Upper lobe of left lung (tissue), 6 donors: ENCODE data around the gene NADK2. TPM values are rescaled to one million over a fixed set of nuclear protein-coding genes. Genes with fewer than 3 reads are reported as not detected.

Experiments used
- ATAC-seq, 2 donors: fragments of 200-7000 bp; cut with Tn5 transposase; one replicate each; pipeline ENCODE4 v1.9.1; 2022; ENCODE audit warnings: mild to moderate bottlenecking in 2 of 2, moderate library complexity in 2 of 2; ENCODE audit not compliant: low FRiP score in 2 of 2
- DNase-seq, 2 donors: peaks; one replicate each; pipeline ENCODE4 v3.0.0-alpha.2; 2019 to 2020
- H3K27ac ChIP-seq, 4 donors: fragments of 200-600 bp; sonication (generic); one replicate each; pipeline ENCODE4 v1.5.1; 2016 to 2019
- H3K27me3 ChIP-seq, 4 donors: fragments of 200-600 bp; sonication (generic); one replicate each; pipeline ENCODE4 v1.5.1; 2017 to 2019
- H3K36me3 ChIP-seq, 4 donors: fragments of 200-600 bp; sonication (generic); one replicate each; pipeline ENCODE4 v1.5.1; 2016 to 2019
- H3K4me1 ChIP-seq, 4 donors: fragments of 200-600 bp; sonication (generic); one replicate each; pipeline ENCODE4 v1.5.1; 2018 to 2019
- H3K4me3 ChIP-seq, 4 donors: fragments of 200-600 bp; sonication (generic); one replicate each; pipeline ENCODE4 v1.5.1; 2017 to 2019; ENCODE audit warnings: mild to moderate bottlenecking in 2 of 4, moderate library complexity in 1 of 4
- H3K9me3 ChIP-seq, 4 donors: fragments of 200-600 bp; sonication (generic); one replicate each; pipeline ENCODE4 v1.5.1; 2018 to 2019
- EP300 ChIP-seq, 4 donors: sonication (generic); formaldehyde crosslinking; IDR thresholded peaks; one replicate each; pipeline ENCODE4 v1.5.1; 2017; ENCODE audit warnings: antibody characterized with exemption in 4 of 4, control low read depth in 2 of 4
- POLR2A ChIP-seq, 4 donors: fragments of 450-650 bp; IDR thresholded peaks; one replicate each; pipeline ENCODE4 v1.5.1; 2016 to 2017; ENCODE audit warnings: antibody characterized with exemption in 4 of 4, mild to moderate bottlenecking in 2 of 4
- POLR2AphosphoS5 ChIP-seq, 2 donors: sonication (generic); formaldehyde crosslinking; IDR thresholded peaks; one replicate each; pipeline ENCODE4 v1.5.1; 2017; ENCODE audit warnings: antibody characterized with exemption in 2 of 2
- WGBS, 2 donors: methylation state at CpG; one replicate each; pipeline ENCODE4 v1.1.5; 2017 to 2018; 5-methylcytosine and 5-hydroxymethylcytosine counted together
- total RNA-seq, 6 donors: library from RNA; depleted of rRNA in 4 of 6; stranded (reverse); fragments of >200 nt in 4 of 6; gene quantifications; one replicate each; pipeline versions ENCODE4 v1.1.0 to v1.2.1, GENCODE V29; 2016 to 2021
- TF ChIP-seq, protein P1 (sequence below), 6 experiments: fragments of 450-650 bp in 4 of 6; fragments of 200-600 bp in 2 of 6; sonication (generic) in 2 of 6; IDR thresholded peaks; one replicate each; pipeline ENCODE4 v1.5.1; 2016 to 2019; ENCODE audit warnings: antibody characterized with exemption in 6 of 6
- donor health status: DM: no; HTN: no; CAD: no; lungs with moderate emphysema.
- donor health status: DM: no; HTN: yes; CAD: no; lungs with severe emphysema.

The NADK2 gene
- total RNA-seq, 6 donors from 2014 or later: 12.6 to 39.6 (median 19.9) TPM

DNA sequence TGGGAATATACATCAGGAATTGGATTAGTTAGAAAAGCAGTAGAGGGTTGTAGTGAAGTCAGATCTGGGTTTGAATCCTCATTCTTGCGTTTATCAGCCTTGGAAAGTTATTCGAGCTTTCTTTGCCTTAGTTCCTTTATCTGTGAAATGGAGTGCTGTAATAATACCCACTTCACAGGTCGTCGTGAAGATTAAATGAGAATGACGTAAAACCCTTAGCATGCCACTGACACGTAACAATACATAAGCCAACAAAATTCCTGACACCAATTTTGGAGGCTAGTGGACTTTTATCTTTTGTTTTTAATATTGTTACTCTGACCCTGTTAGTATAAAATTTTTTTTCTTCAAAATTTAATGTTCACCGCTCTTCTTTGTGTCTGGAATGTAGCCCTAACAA is 86.4 kb downstream of the NADK2 start:
- WGBS, 2 donors: 75 to 76% methylated on average over 7 of the region's 7 CpGs
- ATAC-seq (no peak), DNase-seq (no peak)
- Histone ChIP-seq H3K27ac (no peak overlapping the region), H3K36me3 (peaks cover 0 to 46% (median 7%) of the 10 kb centered on the region in 4 donors), H3K4me3 (no peak overlapping the region), H3K27me3 (no peaks in the 10 kb centered on the region), H3K9me3 (no peaks in the 10 kb centered on the region), H3K4me1 (peaks cover 21 to 44% (median 23%) of the 10 kb centered on the region in 4 donors)
- no peak for TF ChIP-seq EP300 (IDR thresholded peaks at IDR 0.05)
- no peak for TF ChIP-seq POLR2A (IDR thresholded peaks at IDR 0.05)
- TF ChIP-seq, protein P1, sequence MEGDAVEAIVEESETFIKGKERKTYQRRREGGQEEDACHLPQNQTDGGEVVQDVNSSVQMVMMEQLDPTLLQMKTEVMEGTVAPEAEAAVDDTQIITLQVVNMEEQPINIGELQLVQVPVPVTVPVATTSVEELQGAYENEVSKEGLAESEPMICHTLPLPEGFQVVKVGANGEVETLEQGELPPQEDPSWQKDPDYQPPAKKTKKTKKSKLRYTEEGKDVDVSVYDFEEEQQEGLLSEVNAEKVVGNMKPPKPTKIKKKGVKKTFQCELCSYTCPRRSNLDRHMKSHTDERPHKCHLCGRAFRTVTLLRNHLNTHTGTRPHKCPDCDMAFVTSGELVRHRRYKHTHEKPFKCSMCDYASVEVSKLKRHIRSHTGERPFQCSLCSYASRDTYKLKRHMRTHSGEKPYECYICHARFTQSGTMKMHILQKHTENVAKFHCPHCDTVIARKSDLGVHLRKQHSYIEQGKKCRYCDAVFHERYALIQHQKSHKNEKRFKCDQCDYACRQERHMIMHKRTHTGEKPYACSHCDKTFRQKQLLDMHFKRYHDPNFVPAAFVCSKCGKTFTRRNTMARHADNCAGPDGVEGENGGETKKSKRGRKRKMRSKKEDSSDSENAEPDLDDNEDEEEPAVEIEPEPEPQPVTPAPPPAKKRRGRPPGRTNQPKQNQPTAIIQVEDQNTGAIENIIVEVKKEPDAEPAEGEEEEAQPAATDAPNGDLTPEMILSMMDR (IDR thresholded peaks at IDR 0.05): no peak
- TF ChIP-seq POLR2AphosphoS5 (IDR thresholded peaks at IDR 0.05): no peak

DNA sequence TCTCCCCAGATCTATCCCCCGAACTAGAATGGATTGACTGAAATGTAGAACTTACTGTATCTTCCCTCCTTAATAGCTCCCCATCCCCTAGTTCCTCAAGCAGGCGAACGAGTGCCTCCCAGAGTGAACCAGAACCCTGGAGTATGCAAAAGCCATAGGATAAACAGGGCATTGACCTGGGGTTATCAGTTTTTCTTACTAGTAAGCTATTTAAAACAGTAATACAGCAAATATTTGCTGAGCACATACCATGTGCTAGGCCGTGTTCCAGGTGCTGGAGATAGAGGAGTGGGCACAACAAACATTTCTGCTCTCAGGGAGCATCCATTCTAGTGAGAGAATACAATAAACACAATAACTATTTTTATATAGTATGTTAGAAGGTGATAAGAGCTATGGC is 88.0 kb downstream of the NADK2 start:
- no peaks in the 10 kb centered on the region for H3K9me3 ChIP-seq
- DNase-seq (no peak), ATAC-seq (no peak)
- H3K4me1 ChIP-seq: peaks cover 25 to 53% (median 29%) of the 10 kb centered on the region in 4 donors
- peaks cover 0 to 32% (median 3%) of the 10 kb centered on the region in 4 donors for H3K36me3 ChIP-seq
- H3K27ac ChIP-seq: no peak overlapping the region
- 67 to 76% methylated on average over 4 of the region's 4 CpGs for WGBS, 2 donors
- H3K27me3 ChIP-seq: no peaks in the 10 kb centered on the region
- no peak overlapping the region for H3K4me3 ChIP-seq
- TF ChIP-seq, protein P1 (IDR thresholded peaks at IDR 0.05): no peak
- TF ChIP-seq EP300 (IDR thresholded peaks at IDR 0.05): no peak
- no peak for TF ChIP-seq POLR2A (IDR thresholded peaks at IDR 0.05)
- no peak for TF ChIP-seq POLR2AphosphoS5 (IDR thresholded peaks at IDR 0.05)

DNA sequence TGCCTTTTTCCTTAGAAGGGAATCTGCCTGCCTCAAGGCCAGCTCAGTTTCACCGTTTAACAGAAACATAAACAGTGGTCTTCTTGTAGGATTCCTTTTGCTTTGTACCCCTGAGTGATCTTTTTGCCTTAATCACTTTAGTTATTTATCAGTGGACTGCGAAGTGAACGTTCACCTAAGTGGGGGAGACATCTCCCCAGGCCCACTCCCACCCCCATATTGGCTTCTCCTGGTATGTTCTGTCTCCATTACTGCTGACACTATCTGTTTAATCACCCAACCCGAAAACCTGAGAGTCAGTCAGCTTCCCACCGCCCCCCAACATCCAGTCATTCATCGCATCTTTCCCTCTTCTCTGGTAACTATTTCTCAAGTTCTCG is 88.4 kb downstream of the NADK2 start:
- Histone ChIP-seq H3K4me3 (peak overlapping the region in 1 of 4 donors; percentile 88), H3K4me1 (peaks cover 25 to 53% (median 29%) of the 10 kb centered on the region in 4 donors), H3K9me3 (no peaks in the 10 kb centered on the region), H3K36me3 (peaks cover 0 to 28% (median 3%) of the 10 kb centered on the region in 4 donors), H3K27ac (no peak overlapping the region), H3K27me3 (no peaks in the 10 kb centered on the region)
- TF ChIP-seq POLR2AphosphoS5 (IDR thresholded peaks at IDR 0.05): no peak
- no peak for TF ChIP-seq POLR2A (IDR thresholded peaks at IDR 0.05)
- TF ChIP-seq, protein P1 (IDR thresholded peaks at IDR 0.05): no peak
- TF ChIP-seq EP300 (IDR thresholded peaks at IDR 0.05): no peak
- 72 to 73% methylated on average over 7 of the region's 7 CpGs for WGBS, 2 donors
- DNase-seq (no peak), ATAC-seq (no peak)

- Histone ChIP-seq H3K36me3 (peaks cover 0 to 21% (median 3%) of the 10 kb centered on the region in 4 donors), H3K27me3 (no peaks in the 10 kb centered on the region), H3K27ac (peak overlapping the region; percentile 36 to 92 (median 82)), H3K4me3 (peak overlapping the region; percentile 78 to 95 (median 87)), H3K4me1 (peaks cover 25 to 53% (median 29%) of the 10 kb centered on the region in 4 donors), H3K9me3 (no peaks in the 10 kb centered on the region)
- TF ChIP-seq POLR2AphosphoS5 (IDR thresholded peaks at IDR 0.05) (no peak), EP300 (IDR thresholded peaks at IDR 0.05) (no peak), POLR2A (IDR thresholded peaks at IDR 0.05) (no peak)
- TF ChIP-seq, protein P1 (IDR thresholded peaks at IDR 0.05): no peak
- WGBS, 2 donors: 3 to 5% methylated on average over 24 of the region's 24 CpGs
- ATAC-seq (peak in 1 of 2 donors; percentile 2), DNase-seq (no peak)
Measured at GRCh38 chr5:36152324-36153297, 89.1 kb downstream of the NADK2 start.
